Coronary artery (tissue), 2 donors: ENCODE data around the gene IQCH.

Source experiments
- DNase-seq: peaks from one replicate; pipeline ENCODE4 v3.0.0-alpha.2; 2017; ENCODE audit warnings: low spot score
- H3K27ac ChIP-seq, 2 donors: fragments of 200-600 bp; sonication (generic); one replicate each; pipeline ENCODE4 v1.5.1; 2016 to 2019
- H3K4me3 ChIP-seq: fragments of 200-600 bp; sonication (generic); 2 replicates; pipeline ENCODE4 v1.5.1; 2016; ENCODE audit warnings: mild to moderate bottlenecking, moderate library complexity
- TF ChIP-seq, protein P1 (sequence below): fragments of 200-600 bp; sonication (generic); IDR thresholded peaks from one replicate; pipeline ENCODE4 v1.5.1; 2019; ENCODE audit warnings: antibody characterized with exemption

Gene IQCH

DNA sequence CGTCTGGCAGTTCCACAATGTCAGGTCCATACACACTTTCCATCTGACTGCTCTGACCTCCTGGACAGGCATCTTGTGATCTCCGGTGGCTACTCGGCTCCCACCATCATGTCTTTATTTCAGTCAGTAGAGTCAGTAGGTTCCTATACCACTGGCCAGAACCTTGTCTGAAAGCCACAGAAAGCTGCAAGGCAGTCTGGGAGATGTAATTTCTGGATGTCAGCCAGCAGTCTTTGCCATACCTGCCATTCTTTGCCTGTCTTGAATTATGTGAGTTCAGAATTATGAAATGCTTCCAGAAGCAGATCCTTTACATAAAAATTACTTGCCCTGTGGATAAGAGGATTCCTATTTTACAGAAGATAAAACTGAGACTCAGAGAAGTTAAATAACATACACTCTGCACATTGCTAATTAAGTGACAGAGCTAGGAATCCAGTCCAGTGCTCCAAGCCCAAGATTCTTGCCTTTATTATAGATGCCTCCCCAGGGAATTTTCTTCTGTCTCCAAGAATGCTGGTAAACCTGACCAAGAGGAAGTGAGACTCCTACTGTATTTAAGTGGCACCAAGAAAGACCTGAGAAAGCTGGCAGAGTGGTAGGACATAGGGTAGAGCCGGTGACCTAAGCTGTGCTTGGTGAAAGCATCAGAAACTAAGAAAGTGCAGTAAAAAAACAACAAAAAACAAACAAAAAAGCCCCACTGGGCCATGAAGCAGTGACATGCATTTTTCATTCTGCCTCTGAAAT lies 75.6 kb downstream of the IQCH start:
- Histone ChIP-seq H3K4me3 (no peak overlapping the region), H3K27ac (no peak overlapping the region)
- no peak for DNase-seq
- TF ChIP-seq, protein P1, sequence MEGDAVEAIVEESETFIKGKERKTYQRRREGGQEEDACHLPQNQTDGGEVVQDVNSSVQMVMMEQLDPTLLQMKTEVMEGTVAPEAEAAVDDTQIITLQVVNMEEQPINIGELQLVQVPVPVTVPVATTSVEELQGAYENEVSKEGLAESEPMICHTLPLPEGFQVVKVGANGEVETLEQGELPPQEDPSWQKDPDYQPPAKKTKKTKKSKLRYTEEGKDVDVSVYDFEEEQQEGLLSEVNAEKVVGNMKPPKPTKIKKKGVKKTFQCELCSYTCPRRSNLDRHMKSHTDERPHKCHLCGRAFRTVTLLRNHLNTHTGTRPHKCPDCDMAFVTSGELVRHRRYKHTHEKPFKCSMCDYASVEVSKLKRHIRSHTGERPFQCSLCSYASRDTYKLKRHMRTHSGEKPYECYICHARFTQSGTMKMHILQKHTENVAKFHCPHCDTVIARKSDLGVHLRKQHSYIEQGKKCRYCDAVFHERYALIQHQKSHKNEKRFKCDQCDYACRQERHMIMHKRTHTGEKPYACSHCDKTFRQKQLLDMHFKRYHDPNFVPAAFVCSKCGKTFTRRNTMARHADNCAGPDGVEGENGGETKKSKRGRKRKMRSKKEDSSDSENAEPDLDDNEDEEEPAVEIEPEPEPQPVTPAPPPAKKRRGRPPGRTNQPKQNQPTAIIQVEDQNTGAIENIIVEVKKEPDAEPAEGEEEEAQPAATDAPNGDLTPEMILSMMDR = no peak

DNA sequence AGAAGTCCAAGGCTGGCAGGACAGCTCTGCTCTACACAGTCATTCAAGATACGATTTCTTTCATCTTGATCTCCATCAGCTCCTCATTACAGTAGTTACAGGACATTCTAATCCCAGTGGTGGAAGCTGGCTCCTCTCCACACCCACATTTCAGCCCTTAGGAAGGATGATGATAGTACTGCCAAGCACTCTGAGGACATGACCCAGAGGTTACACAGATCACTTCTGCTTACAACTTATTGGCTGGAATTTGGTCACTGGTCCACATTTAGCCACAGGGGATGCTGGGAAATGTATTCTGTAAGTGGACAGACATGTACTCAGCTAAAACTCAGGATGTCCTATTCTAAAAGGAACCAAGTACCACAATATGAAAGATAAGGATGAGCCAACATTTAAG lies 77.1 kb downstream of the IQCH start:
- DNase-seq = no peak
- Histone ChIP-seq H3K4me3 (no peak overlapping the region), H3K27ac (no peak overlapping the region)
- TF ChIP-seq, protein P1 = no peak

DNA sequence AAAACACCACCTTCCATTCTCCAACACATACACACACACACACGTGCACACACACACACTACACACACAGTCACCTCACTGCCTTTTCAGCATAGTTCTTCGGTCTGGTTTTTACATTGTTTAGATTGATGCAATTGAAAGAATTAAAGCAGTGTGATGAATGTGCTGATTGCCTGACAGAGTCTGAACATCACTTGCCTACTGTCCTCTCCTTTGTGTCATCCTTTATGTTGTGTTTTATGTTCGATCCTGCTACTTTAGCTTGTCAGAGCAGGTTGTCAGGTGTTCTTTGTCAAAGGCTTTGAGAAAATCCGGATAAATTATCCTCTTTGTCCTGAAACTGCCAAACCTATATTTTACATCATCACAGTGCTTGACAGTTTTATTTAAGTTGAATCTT lies 80.4 kb downstream of the IQCH start:
- TF ChIP-seq, protein P1 = no peak
- no peak for DNase-seq

DNA sequence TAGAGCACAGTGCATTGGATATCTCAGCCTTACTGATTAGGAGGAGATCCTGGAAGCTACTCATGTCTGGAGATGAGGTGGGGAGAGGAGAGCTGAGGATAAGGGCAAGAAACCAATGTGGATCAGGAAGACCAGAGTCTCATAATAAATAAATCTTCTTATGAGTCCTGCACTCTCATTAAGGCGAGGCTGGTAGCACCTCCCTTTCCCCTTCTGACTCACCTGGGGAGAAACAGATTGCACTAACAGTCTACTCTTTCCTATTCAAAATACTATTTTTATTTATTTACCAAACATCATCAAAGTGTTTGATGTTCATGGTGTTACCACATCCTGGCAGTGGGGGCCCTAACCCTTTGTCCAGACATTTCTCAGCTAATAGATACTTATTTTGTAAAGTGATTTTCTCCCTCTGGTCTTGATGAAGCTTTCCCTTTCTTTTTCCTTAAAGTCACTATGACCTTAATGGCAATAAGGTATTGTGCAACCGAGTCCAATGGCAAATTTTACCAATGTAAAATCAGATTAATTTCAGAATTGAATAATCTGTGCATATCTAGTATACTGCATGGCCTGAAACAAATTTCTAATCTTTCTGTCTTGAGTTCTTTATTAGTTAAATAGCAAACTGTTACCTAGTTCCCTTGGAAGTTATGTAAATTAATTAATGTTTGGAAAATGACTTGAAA lies 81.1 kb downstream of the IQCH start:
- Histone ChIP-seq H3K4me3 (no peak overlapping the region), H3K27ac (no peak overlapping the region)
- DNase-seq = no peak
- TF ChIP-seq, protein P1 = no peak

More for the DNA sequence above, 80.4 kb downstream of the IQCH start:
- Histone ChIP-seq H3K27ac (no peak overlapping the region), H3K4me3 (no peak overlapping the region)

DNA sequence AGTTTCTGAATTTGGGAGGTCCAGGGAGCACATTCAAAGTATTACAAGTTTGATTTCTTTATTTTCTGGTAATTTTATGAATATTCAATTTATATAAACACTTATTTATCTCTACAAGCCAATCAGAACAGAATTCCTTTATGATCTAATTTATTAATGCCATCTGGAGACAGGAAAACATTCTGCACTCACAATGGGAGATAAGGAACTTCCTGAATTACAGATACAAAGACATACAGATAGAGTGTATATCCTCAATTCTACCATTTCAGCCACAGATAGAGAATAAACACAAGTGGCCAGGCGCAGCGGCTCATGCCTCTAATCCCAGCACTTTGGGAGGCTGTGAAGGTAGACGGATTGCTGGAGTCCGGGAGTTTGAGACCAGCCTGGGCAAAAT lies 86.0 kb downstream of the IQCH start:
- no peak for DNase-seq
- TF ChIP-seq, protein P1 = no peak
- Histone ChIP-seq H3K4me3 (no peak overlapping the region), H3K27ac (no peak overlapping the region)

DNA sequence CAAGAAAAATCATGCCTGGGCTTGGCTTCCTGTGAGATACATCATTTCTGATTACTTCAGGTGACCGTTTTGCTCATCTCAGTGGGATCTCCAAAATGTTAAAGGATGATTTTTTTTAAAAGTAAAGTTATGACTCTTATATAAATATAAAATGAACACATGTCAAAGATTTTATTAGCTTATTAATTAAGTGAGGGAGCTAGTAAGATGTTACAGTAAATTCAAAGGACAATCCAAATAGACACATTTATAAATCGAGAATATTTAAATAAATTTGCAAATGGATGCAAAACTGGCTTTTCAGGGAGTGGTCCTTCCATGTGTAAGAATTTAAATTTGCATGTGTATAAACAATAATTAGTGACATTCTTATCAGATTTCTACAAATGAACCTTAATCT lies 87.0 kb downstream of the IQCH start:
- TF ChIP-seq, protein P1 = no peak
- no peak overlapping the region for H3K27ac ChIP-seq
- H3K4me3 ChIP-seq = no peak overlapping the region
- no peak for DNase-seq

DNA sequence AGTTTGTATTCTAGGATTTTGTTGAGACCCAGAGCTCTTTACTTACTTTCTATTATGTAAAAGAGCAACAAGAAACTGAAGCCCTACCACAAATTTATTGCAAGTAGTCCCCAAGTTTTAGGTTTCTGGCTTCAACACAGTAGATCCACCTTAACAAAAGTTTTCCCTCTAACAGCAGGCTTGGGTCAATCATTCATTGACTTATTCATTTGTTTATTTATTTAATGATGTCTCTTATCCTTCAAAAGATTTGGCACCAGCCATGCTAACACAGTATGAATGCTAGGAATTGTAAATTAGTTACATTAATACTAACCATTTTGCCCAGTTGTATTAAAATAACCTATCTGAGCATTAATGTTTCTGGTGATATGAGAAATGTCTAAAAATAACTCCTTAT lies 88.6 kb downstream of the IQCH start:
- TF ChIP-seq, protein P1 = no peak
- Histone ChIP-seq H3K4me3 (no peak overlapping the region), H3K27ac (no peak overlapping the region)
- DNase-seq = no peak
